SK-N-SH (cell line): Measurements from ENCODE around the gene CHMP6.

Experiments
- ELF1 ChIP-seq: IDR thresholded peaks from 2 replicates; pipeline ENCODE4 v1.4.0; 2012
- JUND ChIP-seq: IDR thresholded peaks from 2 replicates; pipeline ENCODE4 v1.4.0; 2012
- TF ChIP-seq, protein P1 (sequence below): fragments of 200-600 bp; sonication (generic); IDR thresholded peaks from 2 replicates; pipeline ENCODE4 v1.6.1; 2017; ENCODE audit warnings: antibody characterized with exemption, mild to moderate bottlenecking, moderate library complexity
- TF ChIP-seq, protein P2 (sequence below): IDR thresholded peaks from 2 replicates; pipeline ENCODE4 v1.6.1; 2012; ENCODE audit warnings: mild to moderate bottlenecking, low read depth, low read length, moderate library complexity

DNA sequence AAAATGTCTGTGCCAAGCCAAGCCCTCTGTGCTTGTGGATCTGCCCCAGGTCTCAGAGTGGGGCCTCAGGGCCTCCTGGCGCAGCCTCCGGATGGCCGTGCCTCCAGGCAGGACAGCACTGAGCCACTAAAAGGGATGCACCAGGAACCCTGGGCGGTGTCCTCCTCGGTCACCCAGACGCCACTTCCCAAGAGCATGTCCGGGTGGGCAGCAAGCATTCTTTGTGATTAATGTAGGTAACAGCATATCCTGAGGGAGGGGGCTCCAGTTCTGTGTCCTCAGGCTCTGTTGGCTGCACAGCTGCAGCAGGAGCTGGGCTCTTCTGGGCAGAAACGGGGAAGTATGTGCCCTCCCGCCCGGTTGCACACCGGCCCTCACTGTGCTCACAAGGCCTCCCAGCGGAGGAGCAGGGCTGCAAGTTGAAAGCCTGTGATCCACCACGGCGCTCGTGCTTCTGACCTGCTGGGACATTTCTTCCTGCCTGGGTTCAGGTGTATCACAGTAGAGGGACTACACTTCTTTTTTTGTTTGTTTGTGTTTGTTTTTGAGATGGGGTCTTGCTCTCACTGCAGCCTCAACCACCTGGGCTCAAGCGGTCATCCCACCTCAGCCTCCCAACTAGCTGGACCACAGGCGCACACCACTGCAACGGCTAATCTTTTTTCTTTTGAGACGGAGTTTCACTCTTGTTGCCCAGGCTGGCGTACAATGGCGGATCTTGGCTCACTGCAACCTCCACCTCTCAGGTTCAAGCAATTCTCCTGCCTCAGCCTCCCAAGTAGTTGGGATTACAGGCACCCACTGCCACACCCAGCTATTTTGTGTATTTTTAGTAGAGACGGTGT, 37.9 kb upstream of the CHMP6 start:
- TF ChIP-seq, protein P1, sequence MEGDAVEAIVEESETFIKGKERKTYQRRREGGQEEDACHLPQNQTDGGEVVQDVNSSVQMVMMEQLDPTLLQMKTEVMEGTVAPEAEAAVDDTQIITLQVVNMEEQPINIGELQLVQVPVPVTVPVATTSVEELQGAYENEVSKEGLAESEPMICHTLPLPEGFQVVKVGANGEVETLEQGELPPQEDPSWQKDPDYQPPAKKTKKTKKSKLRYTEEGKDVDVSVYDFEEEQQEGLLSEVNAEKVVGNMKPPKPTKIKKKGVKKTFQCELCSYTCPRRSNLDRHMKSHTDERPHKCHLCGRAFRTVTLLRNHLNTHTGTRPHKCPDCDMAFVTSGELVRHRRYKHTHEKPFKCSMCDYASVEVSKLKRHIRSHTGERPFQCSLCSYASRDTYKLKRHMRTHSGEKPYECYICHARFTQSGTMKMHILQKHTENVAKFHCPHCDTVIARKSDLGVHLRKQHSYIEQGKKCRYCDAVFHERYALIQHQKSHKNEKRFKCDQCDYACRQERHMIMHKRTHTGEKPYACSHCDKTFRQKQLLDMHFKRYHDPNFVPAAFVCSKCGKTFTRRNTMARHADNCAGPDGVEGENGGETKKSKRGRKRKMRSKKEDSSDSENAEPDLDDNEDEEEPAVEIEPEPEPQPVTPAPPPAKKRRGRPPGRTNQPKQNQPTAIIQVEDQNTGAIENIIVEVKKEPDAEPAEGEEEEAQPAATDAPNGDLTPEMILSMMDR = no peak
- TF ChIP-seq, protein P2, sequence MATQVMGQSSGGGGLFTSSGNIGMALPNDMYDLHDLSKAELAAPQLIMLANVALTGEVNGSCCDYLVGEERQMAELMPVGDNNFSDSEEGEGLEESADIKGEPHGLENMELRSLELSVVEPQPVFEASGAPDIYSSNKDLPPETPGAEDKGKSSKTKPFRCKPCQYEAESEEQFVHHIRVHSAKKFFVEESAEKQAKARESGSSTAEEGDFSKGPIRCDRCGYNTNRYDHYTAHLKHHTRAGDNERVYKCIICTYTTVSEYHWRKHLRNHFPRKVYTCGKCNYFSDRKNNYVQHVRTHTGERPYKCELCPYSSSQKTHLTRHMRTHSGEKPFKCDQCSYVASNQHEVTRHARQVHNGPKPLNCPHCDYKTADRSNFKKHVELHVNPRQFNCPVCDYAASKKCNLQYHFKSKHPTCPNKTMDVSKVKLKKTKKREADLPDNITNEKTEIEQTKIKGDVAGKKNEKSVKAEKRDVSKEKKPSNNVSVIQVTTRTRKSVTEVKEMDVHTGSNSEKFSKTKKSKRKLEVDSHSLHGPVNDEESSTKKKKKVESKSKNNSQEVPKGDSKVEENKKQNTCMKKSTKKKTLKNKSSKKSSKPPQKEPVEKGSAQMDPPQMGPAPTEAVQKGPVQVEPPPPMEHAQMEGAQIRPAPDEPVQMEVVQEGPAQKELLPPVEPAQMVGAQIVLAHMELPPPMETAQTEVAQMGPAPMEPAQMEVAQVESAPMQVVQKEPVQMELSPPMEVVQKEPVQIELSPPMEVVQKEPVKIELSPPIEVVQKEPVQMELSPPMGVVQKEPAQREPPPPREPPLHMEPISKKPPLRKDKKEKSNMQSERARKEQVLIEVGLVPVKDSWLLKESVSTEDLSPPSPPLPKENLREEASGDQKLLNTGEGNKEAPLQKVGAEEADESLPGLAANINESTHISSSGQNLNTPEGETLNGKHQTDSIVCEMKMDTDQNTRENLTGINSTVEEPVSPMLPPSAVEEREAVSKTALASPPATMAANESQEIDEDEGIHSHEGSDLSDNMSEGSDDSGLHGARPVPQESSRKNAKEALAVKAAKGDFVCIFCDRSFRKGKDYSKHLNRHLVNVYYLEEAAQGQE = no peak
- TF ChIP-seq ELF1 = no peak
- no peak for TF ChIP-seq JUND
